NCI-H446 treated with DMSO at 0.1 percent for 48 hours (cell line): Measurements from ENCODE around the gene ERCC6L.

ENCODE experiments used
- DNase-seq: peaks from one replicate; lab custom pipeline; 2025; lab: John Stamatoyannopoulos, UW

The ERCC6L gene

GRCh38 chrX:72238721-72239475, at the start of gene ERCC6L:
TSS of gene ERCC6L (minus strand) at chrX:72239027. CDS start at chrX:72238911, 116 bp downstream.
- peak; percentile 68 for DNase-seq

- DNase-seq, result no peak
Observed at GRCh38 chrX:72282302-72282701, 43.5 kb upstream of the ERCC6L start.

- DNase-seq, result no peak
Observed at GRCh38 chrX:72280321-72280845, 41.6 kb upstream of the ERCC6L start.

GRCh38 chrX:72276478-72276953, 37.7 kb upstream of the ERCC6L start:
- DNase-seq, result no peak

- no peak for DNase-seq
Observed at GRCh38 chrX:72274526-72274925, 35.7 kb upstream of the ERCC6L start.

- DNase-seq, result no peak
Observed at GRCh38 chrX:72273718-72274117, 34.9 kb upstream of the ERCC6L start.

GRCh38 chrX:72272868-72273267, 34.0 kb upstream of the ERCC6L start:
- DNase-seq, result no peak

- DNase-seq, result no peak
Observed at GRCh38 chrX:72271812-72272211, 33.0 kb upstream of the ERCC6L start.

GRCh38 chrX:72271091-72271788, 32.4 kb upstream of the ERCC6L start:
- DNase-seq, result no peak

GRCh38 chrX:72270316-72270866, 31.6 kb upstream of the ERCC6L start:
- no peak for DNase-seq

GRCh38 chrX:72269671-72270251, 30.9 kb upstream of the ERCC6L start:
- DNase-seq, result no peak

GRCh38 chrX:72268597-72269365, 30.0 kb upstream of the ERCC6L start:
- DNase-seq, result no peak

- DNase-seq, result no peak
Observed at GRCh38 chrX:72265263-72265662, 26.4 kb upstream of the ERCC6L start.

GRCh38 chrX:72262077-72262476, 23.2 kb upstream of the ERCC6L start:
- no peak for DNase-seq

GRCh38 chrX:72260448-72260847, 21.6 kb upstream of the ERCC6L start:
- no peak for DNase-seq

- no peak for DNase-seq
Observed at GRCh38 chrX:72258174-72258573, 19.3 kb upstream of the ERCC6L start.

GRCh38 chrX:72255864-72256263, 17.0 kb upstream of the ERCC6L start:
- DNase-seq, result no peak

- no peak for DNase-seq
Observed at GRCh38 chrX:72255445-72255844, 16.6 kb upstream of the ERCC6L start.

GRCh38 chrX:72254816-72255215, 16.0 kb upstream of the ERCC6L start:
- no peak for DNase-seq

GRCh38 chrX:72253686-72254085, 14.9 kb upstream of the ERCC6L start:
- DNase-seq, result no peak

- peak; percentile 36 for DNase-seq
Observed at GRCh38 chrX:72247206-72247942, 8.5 kb upstream of the ERCC6L start.
